Astrocyte of the cerebellum (primary cell): ENCODE data around the gene SNRK.

Source experiments
- DNase-seq: peaks from one replicate; pipeline ENCODE4 v3.0.0-alpha.2; 2011; ENCODE audit warnings: low read depth
- H3K4me3 ChIP-seq: 2 replicates; pipeline ENCODE4 v1.5.1; 2011; ENCODE audit warnings: mild to moderate bottlenecking, low read depth, low read length, moderate library complexity
- in situ Hi-C: cut with HindIII; loops from 2 replicates; pipeline ENCODE4 v1.10.0; 2017; ENCODE audit warnings: low sequenced_read_pairs
- TF ChIP-seq, protein P1 (sequence below): IDR thresholded peaks from 2 replicates; pipeline ENCODE4 v1.5.1; 2012; ENCODE audit warnings: low read length, low read depth, moderate library complexity, mild to moderate bottlenecking; ENCODE audit errors: missing control alignments

Gene SNRK

DNA sequence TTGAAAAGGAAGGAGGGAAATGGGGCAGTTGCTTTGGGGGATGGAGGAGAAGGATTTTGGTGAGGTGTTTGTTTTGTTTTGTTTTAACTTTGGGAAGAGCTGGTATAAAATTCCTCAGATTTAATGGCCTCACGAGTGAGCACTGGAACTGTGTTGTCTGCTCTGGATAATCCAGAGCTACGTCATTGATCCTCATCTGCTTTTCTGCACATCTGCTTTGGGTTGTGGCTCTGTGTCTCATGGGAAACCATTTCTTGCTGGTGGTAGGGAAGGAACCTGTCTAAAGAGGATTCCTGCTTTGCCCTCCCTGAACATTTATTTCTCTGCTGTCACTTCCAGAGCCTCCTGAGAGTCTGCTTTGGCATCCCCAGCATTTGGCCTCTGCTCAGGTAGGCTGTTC, 3.1 kb downstream of the SNRK start:
- TF ChIP-seq, protein P1, sequence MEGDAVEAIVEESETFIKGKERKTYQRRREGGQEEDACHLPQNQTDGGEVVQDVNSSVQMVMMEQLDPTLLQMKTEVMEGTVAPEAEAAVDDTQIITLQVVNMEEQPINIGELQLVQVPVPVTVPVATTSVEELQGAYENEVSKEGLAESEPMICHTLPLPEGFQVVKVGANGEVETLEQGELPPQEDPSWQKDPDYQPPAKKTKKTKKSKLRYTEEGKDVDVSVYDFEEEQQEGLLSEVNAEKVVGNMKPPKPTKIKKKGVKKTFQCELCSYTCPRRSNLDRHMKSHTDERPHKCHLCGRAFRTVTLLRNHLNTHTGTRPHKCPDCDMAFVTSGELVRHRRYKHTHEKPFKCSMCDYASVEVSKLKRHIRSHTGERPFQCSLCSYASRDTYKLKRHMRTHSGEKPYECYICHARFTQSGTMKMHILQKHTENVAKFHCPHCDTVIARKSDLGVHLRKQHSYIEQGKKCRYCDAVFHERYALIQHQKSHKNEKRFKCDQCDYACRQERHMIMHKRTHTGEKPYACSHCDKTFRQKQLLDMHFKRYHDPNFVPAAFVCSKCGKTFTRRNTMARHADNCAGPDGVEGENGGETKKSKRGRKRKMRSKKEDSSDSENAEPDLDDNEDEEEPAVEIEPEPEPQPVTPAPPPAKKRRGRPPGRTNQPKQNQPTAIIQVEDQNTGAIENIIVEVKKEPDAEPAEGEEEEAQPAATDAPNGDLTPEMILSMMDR: no peak
- in situ Hi-C loops: no loop called here
- no peak overlapping the region for H3K4me3 ChIP-seq
- no peak for DNase-seq

- in situ Hi-C loops: no loop called here
Observed at GRCh38 chr3:43289841-43290470, 3.6 kb downstream of the SNRK start.

GRCh38 chr3:43290956-43291355, 4.6 kb downstream of the SNRK start:
- H3K4me3 ChIP-seq: no peak overlapping the region
- TF ChIP-seq, protein P1: no peak
- in situ Hi-C loops: no loop called here
- no peak for DNase-seq

More at GRCh38 chr3:43289841-43290470, 3.6 kb downstream of the SNRK start:
- DNase-seq: no peak
- TF ChIP-seq, protein P1: no peak
- H3K4me3 ChIP-seq: no peak overlapping the region

GRCh38 chr3:43291546-43291945, 5.2 kb downstream of the SNRK start:
- no peak for DNase-seq
- H3K4me3 ChIP-seq: no peak overlapping the region
- TF ChIP-seq, protein P1: no peak
- in situ Hi-C loops: no loop called here

DNA sequence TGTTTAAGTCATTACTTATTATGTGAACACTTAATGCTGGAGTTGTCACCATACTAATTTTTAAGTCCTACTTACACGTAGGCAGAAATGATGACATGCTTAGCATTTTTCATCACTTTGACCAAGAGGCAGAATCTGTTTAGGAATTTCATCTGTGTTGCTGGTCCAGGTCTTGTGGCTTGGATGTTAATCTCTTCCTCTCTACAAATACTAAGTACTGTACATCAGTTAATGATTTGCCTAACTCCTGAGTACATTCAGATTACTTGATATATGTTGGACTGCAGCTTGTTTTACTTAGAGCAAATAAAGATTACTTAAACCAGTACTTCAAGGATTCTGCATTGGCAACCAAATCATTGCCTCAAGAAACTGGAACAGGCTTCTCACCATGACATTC, 8.6 kb downstream of the SNRK start:
- TF ChIP-seq, protein P1: no peak
- H3K4me3 ChIP-seq: no peak overlapping the region
- in situ Hi-C loops: no loop called here
- DNase-seq: no peak

- TF ChIP-seq, protein P1: no peak
- in situ Hi-C loops: no loop called here
- no peak for DNase-seq
- no peak overlapping the region for H3K4me3 ChIP-seq
Observed at GRCh38 chr3:43296565-43296964, 10.2 kb downstream of the SNRK start.
